HCT116 (cell line): Measurements from ENCODE around the gene PCYT1A. TPM values are rescaled to one million over a fixed set of nuclear protein-coding genes. Genes with fewer than 3 reads are reported as not detected.

Experiments
- ATAC-seq: fragments of 200-7000 bp; cut with Tn5 transposase; 2 replicates; pipeline ENCODE4 v1.9.1; 2020; ENCODE audit warnings: mild to moderate bottlenecking, moderate library complexity
- BruUV-seq: library from RNA; stranded (reverse); fragments of 400-500 nt; replicated peaks from 2 replicates; lab custom pipeline; 2021; lab: Mats Ljungman, UMichigan
- CTCF ChIA-PET: fragments of 300-600 bp; sonication (Branson Sonifier 250); formaldehyde crosslinking; loops from one replicate; lab custom pipeline; 2021; ENCODE audit warnings: antibody characterized with exemption; lab: Charles Lee
- POLR2A ChIA-PET: fragments of 300-600, 350-600 bp; sonication (Branson Sonifier 250); formaldehyde crosslinking; loops from one replicate; lab custom pipeline; 2021; ENCODE audit warnings: antibody characterized with exemption; lab: Charles Lee
- RAD21 ChIA-PET, 2 experiments: fragments of 300-600 bp; sonication (Branson Sonifier 250); formaldehyde crosslinking; loops; one replicate each; lab custom pipeline; 2023; ENCODE audit warnings: low total read pairs in 2 of 2; ENCODE audit not compliant: uncharacterized antibody in 2 of 2, unreplicated experiment in 2 of 2, low non-redundant PET in 1 of 2; lab: Charles Lee
- DNase-seq: peaks from one replicate; pipeline ENCODE4 v3.0.0-alpha.2; 2010; ENCODE audit warnings: low read depth, low spot score
- H2AFZ ChIP-seq: fragments of 200-600 bp; shearing (Covaris generic), sonication (generic); 2 replicates; pipeline ENCODE4 v1.6.1; 2017; ENCODE audit warnings: low read depth, mixed run types, mixed read lengths, antibody characterized with exemption, low read length; ENCODE audit not compliant: poor library complexity, severe bottlenecking
- H3K27ac ChIP-seq: 2 replicates; pipeline ENCODE4 v1.5.1; 2012; ENCODE audit warnings: low read depth, low read length
- H3K27me3 ChIP-seq: fragments of 200-600 bp; sonication (generic); 2 replicates; pipeline ENCODE4 v1.6.1; 2016; ENCODE audit warnings: mixed run types, low read length, mixed read lengths; ENCODE audit not compliant: insufficient read depth
- H3K36me3 ChIP-seq, 2 experiments: fragments of 200-500 bp in 1 of 2; fragments of 200-600 bp in 1 of 2; sonication (Bioruptor generic) in 1 of 2; sonication (generic) in 1 of 2; 2 replicates each; pipeline versions ENCODE4 v1.5.1 to v1.6.1; 2014 to 2016; ENCODE audit warnings: low read length in 2 of 2, inconsistent platforms in 1 of 2, mixed read lengths in 1 of 2, mixed run types in 1 of 2; ENCODE audit not compliant: insufficient read depth in 2 of 2, control insufficient read depth in 1 of 2
- H3K4me1 ChIP-seq, 2 experiments: fragments of 200-600 bp in 1 of 2; sonication (generic) in 1 of 2; 2 replicates each; pipeline versions ENCODE4 v1.5.1 to v1.6.1; 2012 to 2017; ENCODE audit warnings: low read length in 2 of 2, inconsistent platforms in 1 of 2, mild to moderate bottlenecking in 1 of 2, mixed read lengths in 1 of 2, mixed run types in 1 of 2, moderate library complexity in 1 of 2; ENCODE audit not compliant: insufficient read depth in 2 of 2, control insufficient read depth in 1 of 2
- H3K4me2 ChIP-seq: fragments of 200-600 bp; sonication (generic); 2 replicates; pipeline ENCODE4 v1.6.1; 2017; ENCODE audit warnings: mixed run types, low read length, mixed read lengths
- H3K4me3 ChIP-seq, 2 experiments: fragments of 200-600 bp in 1 of 2; sonication (generic) in 1 of 2; replicated peaks in 1 of 2; 2 replicates each; pipeline ENCODE4 v1.5.1; 2011 to 2016; ENCODE audit warnings: low read length in 2 of 2, control low read depth in 1 of 2, low read depth in 1 of 2, mild to moderate bottlenecking in 1 of 2, mixed read lengths in 1 of 2, mixed run types in 1 of 2
- H3K79me2 ChIP-seq: fragments of 200-600 bp; sonication (generic); 2 replicates; pipeline ENCODE4 v1.6.1; 2017; ENCODE audit warnings: mild to moderate bottlenecking, mixed run types, low read length, moderate library complexity, mixed read lengths; ENCODE audit not compliant: insufficient read depth
- H3K9ac ChIP-seq: fragments of 200-600 bp; sonication (generic); 2 replicates; pipeline ENCODE4 v1.6.1; 2016; ENCODE audit warnings: low read length, mixed read lengths
- H3K9me2 ChIP-seq: fragments of 200-600 bp; sonication (generic), shearing (Covaris generic); 2 replicates; pipeline ENCODE4 v1.6.1; 2017; ENCODE audit warnings: mixed run types, mild to moderate bottlenecking, moderate library complexity; ENCODE audit not compliant: insufficient read depth
- H3K9me3 ChIP-seq, 2 experiments: fragments of 200-500 bp in 1 of 2; fragments of 200-600 bp in 1 of 2; sonication (Bioruptor generic) in 1 of 2; sonication (generic) in 1 of 2; 2 replicates each; pipeline ENCODE4 v1.6.1; 2014 to 2017; ENCODE audit warnings: low read length in 2 of 2, mixed read lengths in 2 of 2, inconsistent platforms in 1 of 2, low read depth in 1 of 2, mild to moderate bottlenecking in 1 of 2, mixed run types in 1 of 2, moderate library complexity in 1 of 2; ENCODE audit not compliant: control insufficient read depth in 1 of 2, insufficient read depth in 1 of 2
- H4K20me1 ChIP-seq: fragments of 200-600 bp; sonication (generic), shearing (Covaris generic); 2 replicates; pipeline ENCODE4 v1.6.1; 2017; ENCODE audit warnings: mixed run types, mild to moderate bottlenecking, moderate library complexity; ENCODE audit not compliant: insufficient read depth
- CBX3 ChIP-seq: IDR thresholded peaks from 2 replicates; pipeline ENCODE4 v1.6.1; 2012; ENCODE audit warnings: low read depth
- ELF1 ChIP-seq: IDR thresholded peaks from 2 replicates; pipeline ENCODE4 v1.6.1; 2012; ENCODE audit warnings: low read depth, borderline replicate concordance
- EZH2 ChIP-seq: fragments of 200-600 bp; sonication (generic); IDR thresholded peaks from 2 replicates; pipeline ENCODE4 v1.6.1; 2017; ENCODE audit warnings: antibody characterized with exemption, mixed run types
- EZH2phosphoT487 ChIP-seq: fragments of 200-600 bp; IDR thresholded peaks from 2 replicates; pipeline ENCODE4 v1.6.1; 2018; ENCODE audit warnings: antibody characterized with exemption, borderline replicate concordance
- RAD21 ChIP-seq: IDR thresholded peaks from 2 replicates; pipeline ENCODE4 v1.6.1; 2012; ENCODE audit warnings: low read depth, mild to moderate bottlenecking
- TCF7L2 ChIP-seq: IDR thresholded peaks from 2 replicates; pipeline ENCODE4 v1.7.0; 2011; ENCODE audit warnings: borderline replicate concordance, inconsistent platforms; ENCODE audit not compliant: insufficient read depth, insufficient read length; ENCODE audit errors: extremely low read depth
- ZFX ChIP-seq: fragments of 450-650 bp; IDR thresholded peaks from 2 replicates; pipeline ENCODE4 v1.6.1; 2017
- intact Hi-C: fragments of 100-400 bp; cut with micrococcal nuclease; formaldehyde crosslinking; loops from 2 replicates; pipeline ENCODE4 v1.10.0; 2022
- total RNA-seq: library from RNA; stranded (reverse); gene quantifications from one replicate; pipeline ENCODE4 v1.2.1, GENCODE V29; 2021; ENCODE audit not compliant: unreplicated experiment
- TF ChIP-seq, protein P1 (sequence below), 3 experiments: fragments of 200-600 bp in 1 of 3; sonication (generic) in 1 of 3; IDR thresholded peaks in 2 of 3; conservative IDR thresholded peaks in 1 of 3; 2 replicates each; pipeline ENCODE4 v1.5.1; 2012 to 2017; ENCODE audit warnings: low read depth in 2 of 3, low read length in 2 of 3, antibody characterized with exemption in 1 of 3, borderline replicate concordance in 1 of 3, control low read depth in 1 of 3, mild to moderate bottlenecking in 1 of 3, mixed read lengths in 1 of 3, mixed run types in 1 of 3, moderate library complexity in 1 of 3; ENCODE audit not compliant: insufficient read depth in 1 of 3
- TF ChIP-seq, protein P2 (sequence below): IDR thresholded peaks from 2 replicates; pipeline ENCODE4 v1.6.1; 2012
- TF ChIP-seq, protein P3 (sequence below): IDR thresholded peaks from 2 replicates; pipeline ENCODE4 v1.6.1; 2011; ENCODE audit warnings: mild to moderate bottlenecking, low read length, moderate library complexity; ENCODE audit not compliant: insufficient replicate concordance; ENCODE audit errors: extremely low read depth

The PCYT1A gene
- total RNA-seq, 1 experiment from 2014 or later = 32.1 TPM

DNA sequence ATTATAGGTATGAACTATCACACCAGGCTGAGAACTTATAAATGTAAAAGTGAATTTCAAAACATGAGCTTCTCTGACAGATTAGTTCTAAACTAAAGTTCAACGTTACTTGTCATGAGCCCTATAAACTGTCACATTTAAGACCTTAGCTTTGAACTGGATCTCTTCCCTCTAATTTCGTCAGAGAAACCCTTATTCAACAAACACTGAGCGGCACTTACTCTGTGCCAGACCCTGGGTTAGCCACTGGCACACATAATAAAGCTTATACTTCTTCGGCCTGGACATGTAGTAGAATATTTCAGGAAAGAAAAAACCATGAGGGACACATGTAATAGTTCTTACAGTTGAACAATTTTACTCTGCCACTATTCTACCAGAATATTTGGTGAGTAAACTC, 5.6 kb downstream of the PCYT1A start:
- Histone ChIP-seq H2AFZ (no peak overlapping the region), H3K9me2 (no peaks in the 10 kb centered on the region), H3K27me3 (no peaks in the 10 kb centered on the region), H3K9me3 (no peaks in the 10 kb centered on the region), H3K27ac (no peak overlapping the region), H3K4me1 (peaks cover 26 to 49% of the 10 kb centered on the region in 2 experiments), H3K36me3 (no peaks in the 10 kb centered on the region), H3K4me2 (no peak overlapping the region), H3K79me2 (peaks cover 93% of the 10 kb centered on the region), H3K4me3 (no peak overlapping the region), H3K9ac (no peak overlapping the region), H4K20me1 (no peaks in the 10 kb centered on the region)
- ChIA-PET CTCF (no interaction called here), POLR2A (no interaction called here), RAD21 (no interaction called here)
- TF ChIP-seq, protein P1, sequence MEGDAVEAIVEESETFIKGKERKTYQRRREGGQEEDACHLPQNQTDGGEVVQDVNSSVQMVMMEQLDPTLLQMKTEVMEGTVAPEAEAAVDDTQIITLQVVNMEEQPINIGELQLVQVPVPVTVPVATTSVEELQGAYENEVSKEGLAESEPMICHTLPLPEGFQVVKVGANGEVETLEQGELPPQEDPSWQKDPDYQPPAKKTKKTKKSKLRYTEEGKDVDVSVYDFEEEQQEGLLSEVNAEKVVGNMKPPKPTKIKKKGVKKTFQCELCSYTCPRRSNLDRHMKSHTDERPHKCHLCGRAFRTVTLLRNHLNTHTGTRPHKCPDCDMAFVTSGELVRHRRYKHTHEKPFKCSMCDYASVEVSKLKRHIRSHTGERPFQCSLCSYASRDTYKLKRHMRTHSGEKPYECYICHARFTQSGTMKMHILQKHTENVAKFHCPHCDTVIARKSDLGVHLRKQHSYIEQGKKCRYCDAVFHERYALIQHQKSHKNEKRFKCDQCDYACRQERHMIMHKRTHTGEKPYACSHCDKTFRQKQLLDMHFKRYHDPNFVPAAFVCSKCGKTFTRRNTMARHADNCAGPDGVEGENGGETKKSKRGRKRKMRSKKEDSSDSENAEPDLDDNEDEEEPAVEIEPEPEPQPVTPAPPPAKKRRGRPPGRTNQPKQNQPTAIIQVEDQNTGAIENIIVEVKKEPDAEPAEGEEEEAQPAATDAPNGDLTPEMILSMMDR (IDR thresholded peaks at IDR 0.05 in 2 of 3, conservative IDR thresholded peaks at IDR 0.05 in 1 of 3; ENCODE audit: borderline replicate concordance in 1 of 3, insufficient read depth in 1 of 3, low read depth in 2 of 3, low read length in 2 of 3) = no peak
- TF ChIP-seq CBX3 = no peak
- no peak for TF ChIP-seq ZFX
- TF ChIP-seq EZH2 = no peak
- no peak for TF ChIP-seq RAD21
- TF ChIP-seq TCF7L2 = no peak
- no peak for TF ChIP-seq ELF1
- no peak for TF ChIP-seq EZH2phosphoT487
- TF ChIP-seq, protein P2, sequence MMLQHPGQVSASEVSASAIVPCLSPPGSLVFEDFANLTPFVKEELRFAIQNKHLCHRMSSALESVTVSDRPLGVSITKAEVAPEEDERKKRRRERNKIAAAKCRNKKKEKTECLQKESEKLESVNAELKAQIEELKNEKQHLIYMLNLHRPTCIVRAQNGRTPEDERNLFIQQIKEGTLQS = no peak
- TF ChIP-seq, protein P3, sequence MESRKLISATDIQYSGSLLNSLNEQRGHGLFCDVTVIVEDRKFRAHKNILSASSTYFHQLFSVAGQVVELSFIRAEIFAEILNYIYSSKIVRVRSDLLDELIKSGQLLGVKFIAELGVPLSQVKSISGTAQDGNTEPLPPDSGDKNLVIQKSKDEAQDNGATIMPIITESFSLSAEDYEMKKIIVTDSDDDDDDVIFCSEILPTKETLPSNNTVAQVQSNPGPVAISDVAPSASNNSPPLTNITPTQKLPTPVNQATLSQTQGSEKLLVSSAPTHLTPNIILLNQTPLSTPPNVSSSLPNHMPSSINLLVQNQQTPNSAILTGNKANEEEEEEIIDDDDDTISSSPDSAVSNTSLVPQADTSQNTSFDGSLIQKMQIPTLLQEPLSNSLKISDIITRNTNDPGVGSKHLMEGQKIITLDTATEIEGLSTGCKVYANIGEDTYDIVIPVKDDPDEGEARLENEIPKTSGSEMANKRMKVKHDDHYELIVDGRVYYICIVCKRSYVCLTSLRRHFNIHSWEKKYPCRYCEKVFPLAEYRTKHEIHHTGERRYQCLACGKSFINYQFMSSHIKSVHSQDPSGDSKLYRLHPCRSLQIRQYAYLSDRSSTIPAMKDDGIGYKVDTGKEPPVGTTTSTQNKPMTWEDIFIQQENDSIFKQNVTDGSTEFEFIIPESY = no peak
- DNase-seq (no peak), ATAC-seq (no peak)
- intact Hi-C loops = no loop called here
- no TSS peak for BruUV-seq
